Measurements from ENCODE around the gene SGCE.
A peak's percentile ranks its signal among the peaks of the same experiment; 100 is the strongest.

SGCE gene

GRCh38 chr7:94657771-94658693 lies 2.1 kb upstream of the SGCE start:
- DNase-seq, result peak; percentile 94

DNA sequence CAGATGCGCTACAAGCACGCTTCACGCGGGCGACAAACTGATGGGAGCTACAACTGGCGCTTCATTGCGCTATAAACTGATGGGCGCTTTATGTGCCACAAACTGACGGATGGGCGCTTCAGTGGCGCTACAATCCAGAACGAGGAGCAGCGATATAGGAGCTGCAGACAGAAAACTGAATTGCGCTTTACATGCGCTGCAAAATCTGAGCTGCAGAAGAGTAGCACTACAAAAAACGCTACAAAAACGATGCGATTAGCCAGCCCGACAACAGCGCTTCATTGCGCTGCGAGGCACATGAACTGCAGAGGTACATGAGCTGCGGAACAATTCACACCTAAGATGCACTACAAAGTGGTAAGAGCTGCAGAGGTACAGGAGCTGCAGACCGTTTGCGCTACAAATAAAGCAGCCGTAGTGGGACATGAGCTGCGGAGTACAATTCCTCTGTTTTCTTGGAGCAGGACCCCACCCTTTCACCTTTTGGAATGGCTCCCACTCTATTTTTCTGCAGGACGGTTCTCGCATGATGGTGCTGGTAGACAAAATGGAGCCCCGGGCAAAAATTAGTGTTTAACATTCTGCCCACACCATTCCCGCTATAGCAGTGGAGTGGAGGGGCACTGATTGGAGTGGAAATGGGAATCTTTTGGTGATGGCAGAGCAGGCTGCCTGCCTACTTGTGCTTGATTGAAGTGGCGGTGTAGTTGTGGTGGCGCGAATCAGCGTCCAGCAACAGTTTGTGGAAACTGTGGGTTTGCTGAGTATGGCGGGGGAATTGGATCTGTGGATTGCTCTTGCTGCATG lies 1.2 kb upstream of the SGCE start:
- no peak for DNase-seq

- no peak for DNase-seq
These were observed 658 bp upstream of the SGCE start for GRCh38 chr7:94656658-94656924.

DNA sequence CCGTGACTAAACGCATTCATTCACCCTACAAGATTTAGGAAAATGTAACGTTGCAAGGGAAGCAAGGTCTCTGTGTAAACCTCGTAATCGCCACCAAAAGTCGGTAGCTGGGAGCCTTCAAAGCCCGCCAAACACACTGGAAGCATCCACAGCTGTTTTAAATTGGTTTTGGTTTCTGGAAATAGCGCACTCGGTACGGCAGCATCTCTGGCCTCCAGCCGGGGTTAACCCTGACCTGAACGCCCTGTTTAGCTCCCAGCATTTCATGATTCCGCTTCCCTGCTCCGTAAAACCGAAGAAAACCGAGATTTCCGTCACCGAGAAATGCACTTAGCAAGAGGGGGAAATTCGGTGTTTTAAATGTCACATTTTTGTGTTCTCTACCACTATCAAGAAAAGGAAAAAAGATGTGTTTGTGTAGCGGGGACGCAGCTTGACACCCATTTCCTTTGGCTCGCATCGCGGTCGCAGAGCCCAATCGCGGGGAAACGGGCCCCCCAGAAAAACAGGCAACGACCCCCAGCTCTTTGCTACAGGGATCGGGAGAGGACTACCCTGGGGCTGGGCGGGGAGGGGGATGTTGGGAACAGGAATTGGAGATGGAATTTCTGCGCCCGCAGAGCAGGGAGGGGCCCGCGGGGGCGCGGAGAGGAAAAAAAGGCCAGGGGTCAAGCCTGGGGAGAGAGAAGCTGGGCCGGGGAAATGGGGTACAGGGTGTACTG lies 646 bp downstream of the SGCE start:
- no peak for DNase-seq

GRCh38 chr7:94654783-94655125 lies 1.2 kb downstream of the SGCE start:
- DNase-seq, result no peak

GRCh38 chr7:94650147-94651051 lies 5.5 kb downstream of the SGCE start:
- no peak for DNase-seq

DNA sequence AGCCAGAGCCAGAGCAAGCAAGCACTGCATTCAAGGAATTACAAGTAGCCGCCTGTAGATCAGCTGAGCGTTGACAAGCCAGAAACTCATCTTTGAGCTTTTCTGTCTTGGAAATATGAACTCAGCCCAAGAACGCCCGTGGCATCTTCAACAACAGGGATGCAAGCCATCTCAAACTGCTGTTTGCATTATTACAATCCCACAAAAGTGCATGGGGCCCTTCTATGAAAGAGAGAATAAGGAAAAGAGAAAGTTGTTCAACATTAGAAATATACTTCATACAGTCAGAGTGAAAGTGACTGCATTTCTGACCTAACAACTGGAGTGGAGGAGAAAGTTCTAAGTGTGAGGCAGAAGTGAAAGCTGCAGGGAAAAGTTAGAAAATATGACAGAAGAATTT lies 6.5 kb downstream of the SGCE start:
- peak; percentile 20 for DNase-seq

GRCh38 chr7:94648731-94649130 lies 7.2 kb downstream of the SGCE start:
- DNase-seq, result no peak

GRCh38 chr7:94647295-94647694 lies 8.6 kb downstream of the SGCE start:
- DNase-seq, result no peak

DNA sequence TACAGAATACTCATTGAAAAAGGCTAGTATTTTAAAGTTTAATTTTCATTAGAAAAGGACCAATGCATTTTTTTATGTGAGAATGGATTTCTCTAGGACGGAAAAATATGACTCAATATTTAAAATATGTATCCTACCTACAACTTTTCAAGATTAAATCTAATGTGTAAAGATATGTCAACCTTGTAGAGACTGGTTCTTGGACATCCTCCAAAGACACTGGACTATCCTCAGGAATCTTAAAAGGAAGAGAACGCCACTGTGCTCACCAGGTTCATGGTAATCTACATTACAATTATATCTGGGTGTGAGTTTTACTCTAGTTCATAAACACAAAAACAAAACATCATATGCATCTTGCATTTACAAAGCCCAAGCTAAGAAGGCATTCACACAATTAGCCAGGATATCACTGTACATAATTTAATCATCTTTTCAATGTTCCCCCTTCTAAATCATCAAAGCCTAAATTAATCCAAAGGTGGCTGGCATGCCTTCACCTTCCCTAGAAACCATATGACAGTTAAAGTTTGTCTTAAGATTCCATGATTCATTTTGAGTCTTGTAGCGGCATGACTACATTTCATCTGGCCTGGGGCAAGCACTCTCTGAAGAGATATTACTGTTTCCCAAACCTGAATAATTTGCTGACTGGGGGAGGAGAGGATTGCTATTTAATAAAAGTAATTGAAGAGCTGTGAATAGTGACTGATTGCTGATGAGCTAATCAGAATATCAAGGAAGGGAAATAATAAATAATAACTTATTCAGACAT lies 12.0 kb downstream of the SGCE start:
- DNase-seq, result no peak

GRCh38 chr7:94642838-94643653 lies 12.9 kb downstream of the SGCE start:
- DNase-seq, result no peak

GRCh38 chr7:94639384-94639783 lies 16.5 kb downstream of the SGCE start:
- DNase-seq, result no peak

DNA sequence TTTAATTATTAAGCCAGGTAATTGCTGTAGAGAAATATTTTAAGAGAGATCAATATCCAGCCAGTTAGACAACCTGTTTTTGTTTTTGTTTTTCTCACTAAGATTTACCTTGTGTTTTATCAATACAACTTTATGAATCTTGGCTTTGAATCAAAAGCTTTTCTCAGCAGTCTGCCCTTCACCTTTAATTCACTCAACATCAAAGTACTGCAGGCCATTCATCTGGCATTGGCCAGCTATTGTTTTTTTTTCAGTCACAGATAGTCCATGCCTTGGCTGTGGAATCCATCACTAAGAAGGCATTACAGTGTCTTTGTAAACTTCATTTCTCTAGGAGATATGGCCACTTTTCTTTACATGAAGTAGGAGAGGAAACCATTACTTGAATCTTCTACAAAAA lies 20.2 kb downstream of the SGCE start:
- DNase-seq, result no peak

DNA sequence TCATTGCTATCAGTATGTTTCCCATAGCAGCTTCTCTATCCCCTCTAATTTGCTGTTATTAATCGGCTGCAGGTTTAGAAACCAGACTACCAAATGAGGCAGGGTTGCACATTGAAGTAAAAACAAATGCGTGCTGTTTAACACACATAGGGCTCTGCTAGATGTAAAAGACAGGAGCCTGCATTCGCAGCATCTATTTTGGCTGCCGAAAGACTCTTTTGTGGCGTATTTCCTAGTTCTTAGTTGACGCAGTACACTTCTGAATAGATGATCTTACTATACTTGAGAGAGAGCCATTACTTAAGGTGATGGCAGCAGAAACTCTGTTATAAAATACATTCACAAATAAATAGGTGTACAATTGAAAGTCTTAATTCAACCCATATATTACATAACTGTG lies 21.4 kb downstream of the SGCE start:
- DNase-seq, result no peak

DNA sequence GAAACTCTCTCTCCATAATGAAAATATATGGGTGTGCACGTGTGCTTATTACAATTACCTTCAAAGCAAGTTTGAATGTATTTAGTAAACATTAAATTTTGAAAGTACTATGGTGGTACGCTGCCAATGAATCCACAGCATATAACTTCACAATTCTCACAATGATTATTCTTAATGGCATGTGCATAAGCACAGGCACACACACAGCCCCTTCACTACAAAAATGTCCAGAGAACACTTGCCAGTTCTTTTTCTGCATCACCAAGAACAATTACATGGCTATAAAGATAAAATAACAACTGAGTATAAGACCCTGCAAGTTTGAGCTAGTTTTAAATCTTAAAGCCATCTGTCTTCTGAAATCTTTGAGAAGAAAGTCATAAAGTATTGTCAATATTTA lies 22.2 kb downstream of the SGCE start:
- DNase-seq, result no peak

GRCh38 chr7:94633014-94633341 lies 23.0 kb downstream of the SGCE start:
- DNase-seq, result no peak

GRCh38 chr7:94632338-94633013 lies 23.5 kb downstream of the SGCE start:
- DNase-seq, result no peak

GRCh38 chr7:94630855-94631254 lies 25.1 kb downstream of the SGCE start:
- no peak for DNase-seq

DNA sequence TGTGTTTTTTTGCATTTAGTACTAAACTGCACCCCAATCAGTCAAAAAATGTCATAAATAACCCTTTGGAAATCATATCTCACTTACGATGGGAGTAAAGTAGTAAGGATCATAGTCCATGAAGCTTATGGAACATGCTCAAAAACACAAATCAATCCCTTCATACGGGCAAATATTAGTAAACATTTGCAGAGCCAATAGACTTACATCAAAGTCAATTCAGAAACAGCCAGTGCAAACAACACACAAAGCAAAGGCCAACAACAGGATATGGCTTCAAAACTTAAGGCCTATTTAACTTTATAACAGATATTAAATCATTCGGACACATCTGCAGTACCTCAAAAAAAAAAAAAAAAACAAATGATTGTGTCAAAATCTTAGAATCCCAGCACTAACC lies 32.1 kb downstream of the SGCE start:
- DNase-seq, result no peak

DNA sequence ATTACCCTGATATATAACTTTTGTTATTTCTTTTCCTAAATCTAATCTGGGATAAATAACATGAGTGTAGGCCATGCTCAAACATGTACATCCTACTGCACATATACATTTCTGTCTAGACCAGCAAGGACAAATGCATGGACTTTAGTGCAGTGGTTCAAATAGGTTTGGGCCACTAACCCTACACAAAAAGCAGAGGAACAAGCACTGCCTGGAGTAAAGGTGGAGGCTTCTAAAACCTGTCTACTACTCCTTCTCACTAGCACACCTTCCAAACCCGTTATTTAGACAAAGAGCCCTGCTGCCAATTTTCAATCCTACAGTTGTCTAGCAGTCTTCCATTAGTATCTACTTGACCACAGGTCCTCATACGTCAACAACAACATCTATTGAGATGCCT lies 34.8 kb downstream of the SGCE start:
- DNase-seq, result no peak

DNA sequence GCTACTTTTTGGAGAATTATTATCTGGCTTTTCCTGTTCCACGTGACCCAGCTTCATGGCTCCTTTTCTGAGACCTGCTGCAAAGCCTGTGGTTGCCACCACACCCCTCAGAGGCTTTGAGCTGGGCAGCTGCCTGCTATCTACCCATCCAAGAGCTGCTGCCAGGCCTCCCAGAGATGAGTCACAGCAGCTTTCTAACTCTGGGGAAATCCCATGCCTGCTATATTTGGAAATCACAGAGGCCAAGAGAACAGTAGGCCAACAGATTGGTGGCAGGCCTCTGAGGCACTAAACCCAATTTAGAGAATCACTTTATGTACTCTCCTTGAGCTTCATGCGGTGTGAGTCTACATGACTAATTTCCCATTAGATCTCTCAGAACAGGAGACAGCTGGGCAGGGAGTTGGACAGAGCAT lies 35.2 kb downstream of the SGCE start:
- DNase-seq, result peak; percentile 82

All from inflammatory macrophage treated with lipopolysaccharide for 4 hours (primary cell).